ENCODE data around the gene DAPK1. TPM values are rescaled to one million over a fixed set of nuclear protein-coding genes. Genes with fewer than 3 reads are reported as not detected.

Gene DAPK1
- 24.9 TPM for polyA plus RNA-seq
- long read RNA-seq, donor 1, partial matches to known transcripts = 0 of 1 reads
- long read RNA-seq, donor 1, other reads (novel, unspliced or antisense) = 0 of 1 reads
- long read RNA-seq, donor 2, partial matches to known transcripts = 6 of 8 reads
- long read RNA-seq, donor 2, other reads (novel, unspliced or antisense) = 0 of 8 reads
- long read RNA-seq, donor 3 = 0 reads
- long read RNA-seq, donor 4 = 0 reads
- long read RNA-seq, donor 5 = 0 reads
- long read RNA-seq, donor 6 = 0 reads
- long read RNA-seq, donor 7, full-length matches to known transcripts = 3 of 3 reads
- long read RNA-seq, donor 7, partial matches to known transcripts = 0 of 3 reads
- long read RNA-seq, donor 7, other reads (novel, unspliced or antisense) = 0 of 3 reads
- long read RNA-seq, donor 8, partial matches to known transcripts = 0 of 2 reads
- long read RNA-seq, donor 8, other reads (novel, unspliced or antisense) = 0 of 2 reads
- long read RNA-seq, donor 9, full-length matches to known transcripts = 2 of 2 reads
- long read RNA-seq, donor 9, partial matches to known transcripts = 0 of 2 reads
- long read RNA-seq, donor 9, other reads (novel, unspliced or antisense) = 0 of 2 reads
- long read RNA-seq, donor 10, partial matches to known transcripts = 0 of 1 reads
- long read RNA-seq, donor 10, other reads (novel, unspliced or antisense) = 0 of 1 reads
- long read RNA-seq, donor 11 = 0 reads

DNA sequence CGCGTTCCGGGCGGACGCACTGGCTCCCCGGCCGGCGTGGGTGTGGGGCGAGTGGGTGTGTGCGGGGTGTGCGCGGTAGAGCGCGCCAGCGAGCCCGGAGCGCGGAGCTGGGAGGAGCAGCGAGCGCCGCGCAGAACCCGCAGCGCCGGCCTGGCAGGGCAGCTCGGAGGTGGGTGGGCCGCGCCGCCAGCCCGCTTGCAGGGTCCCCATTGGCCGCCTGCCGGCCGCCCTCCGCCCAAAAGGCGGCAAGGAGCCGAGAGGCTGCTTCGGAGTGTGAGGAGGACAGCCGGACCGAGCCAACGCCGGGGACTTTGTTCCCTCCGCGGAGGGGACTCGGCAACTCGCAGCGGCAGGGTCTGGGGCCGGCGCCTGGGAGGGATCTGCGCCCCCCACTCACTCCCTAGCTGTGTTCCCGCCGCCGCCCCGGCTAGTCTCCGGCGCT, at the start of gene DAPK1:
DAPK1 (plus strand) TSS at position 264 of the 442 bp plus-strand sequence. CDS start 1,211 bp downstream, outside the sequence.
- Histone ChIP-seq H3K36me3 (ENCODE audit: control insufficient read depth, insufficient read depth, low read length) (no peaks in the 10 kb centered on the region), H3K4me1 (ENCODE audit: control insufficient read depth, insufficient read depth, low read length) (peaks cover 9% of the 10 kb centered on the region), H3K9me3 (ENCODE audit: control insufficient read depth, low read depth, low read length) (peaks cover 4% of the 10 kb centered on the region), H3K27me3 (ENCODE audit: control insufficient read depth, insufficient read depth, low read length) (peaks cover 11% of the 10 kb centered on the region), H3K27ac (ENCODE audit: low read length) (peak within 1 kb of the TSS; percentile 63), H3K4me3 (ENCODE audit: low read length) (peak within 1 kb of the TSS; percentile 74)
- no CpG with 5 or more reads among the region's 55 CpGs for WGBS (ENCODE audit: insufficient coverage, low lambda C conversion rate)
- peak; percentile 59 to 78 for DNase-seq

DNA sequence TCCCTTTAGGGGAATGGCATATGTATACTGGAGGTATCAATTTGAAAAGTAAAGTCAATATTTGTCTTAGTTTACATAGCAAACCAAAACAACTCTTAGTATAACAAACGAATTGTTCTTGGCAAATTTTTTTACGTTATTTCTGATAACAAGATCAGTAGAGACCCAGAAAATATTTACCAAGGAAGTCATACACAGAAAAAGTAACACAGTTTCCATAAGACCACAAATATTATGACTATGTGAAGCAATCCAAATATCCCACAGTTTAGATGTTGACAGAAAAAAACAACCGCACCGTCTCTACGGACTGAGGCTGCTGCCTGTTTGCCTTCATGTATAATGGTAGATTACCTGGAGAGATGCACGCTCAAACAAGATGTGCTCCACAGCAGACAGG, 46.5 kb upstream of the DAPK1 start:
- 40% methylated on average over 1 of the region's 6 CpGs for WGBS (ENCODE audit: insufficient coverage, low lambda C conversion rate)
- Histone ChIP-seq H3K36me3 (ENCODE audit: control insufficient read depth, insufficient read depth, low read length) (no peaks in the 10 kb centered on the region), H3K27ac (ENCODE audit: low read length) (no peak overlapping the region)

DNA sequence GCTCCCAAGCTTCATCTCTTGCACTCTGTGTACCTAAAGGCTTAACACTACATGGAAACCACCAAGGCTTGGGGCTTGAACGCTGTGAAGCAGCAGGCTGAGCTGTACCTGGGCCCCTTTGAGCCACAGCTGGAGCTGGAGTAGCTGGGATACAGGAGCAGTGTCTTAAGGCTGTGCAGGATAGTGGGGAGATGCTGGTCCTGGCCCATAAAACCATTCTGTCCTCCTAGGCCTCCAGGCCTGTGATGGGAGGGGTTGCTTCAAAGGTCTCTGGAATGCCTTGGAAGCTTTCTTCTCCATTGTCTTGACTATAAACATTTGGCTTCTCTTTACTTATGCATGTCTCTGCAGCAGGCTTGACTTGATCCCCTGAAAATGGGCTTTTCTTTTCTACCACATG, 42.3 kb upstream of the DAPK1 start:
- H3K36me3 ChIP-seq (ENCODE audit: control insufficient read depth, insufficient read depth, low read length) = no peaks in the 10 kb centered on the region
- H3K27ac ChIP-seq (ENCODE audit: low read length) = no peak overlapping the region
- peaks cover 7% of the 10 kb centered on the region for H3K9me3 ChIP-seq (ENCODE audit: control insufficient read depth, low read depth, low read length)
- no peaks in the 10 kb centered on the region for H3K4me1 ChIP-seq (ENCODE audit: control insufficient read depth, insufficient read depth, low read length)
- no peak for DNase-seq
- no peaks in the 10 kb centered on the region for H3K27me3 ChIP-seq (ENCODE audit: control insufficient read depth, insufficient read depth, low read length)
- no peak overlapping the region for H3K4me3 ChIP-seq (ENCODE audit: low read length)
- no CpG with 5 or more reads among the region's 1 CpG for WGBS (ENCODE audit: insufficient coverage, low lambda C conversion rate)

More for the DNA sequence above, 46.5 kb upstream of the DAPK1 start:
- Histone ChIP-seq H3K27me3 (ENCODE audit: control insufficient read depth, insufficient read depth, low read length) (no peaks in the 10 kb centered on the region), H3K4me3 (ENCODE audit: low read length) (no peak overlapping the region), H3K4me1 (ENCODE audit: control insufficient read depth, insufficient read depth, low read length) (no peaks in the 10 kb centered on the region), H3K9me3 (ENCODE audit: control insufficient read depth, low read depth, low read length) (peaks cover 7% of the 10 kb centered on the region)
- no peak for DNase-seq

DNA sequence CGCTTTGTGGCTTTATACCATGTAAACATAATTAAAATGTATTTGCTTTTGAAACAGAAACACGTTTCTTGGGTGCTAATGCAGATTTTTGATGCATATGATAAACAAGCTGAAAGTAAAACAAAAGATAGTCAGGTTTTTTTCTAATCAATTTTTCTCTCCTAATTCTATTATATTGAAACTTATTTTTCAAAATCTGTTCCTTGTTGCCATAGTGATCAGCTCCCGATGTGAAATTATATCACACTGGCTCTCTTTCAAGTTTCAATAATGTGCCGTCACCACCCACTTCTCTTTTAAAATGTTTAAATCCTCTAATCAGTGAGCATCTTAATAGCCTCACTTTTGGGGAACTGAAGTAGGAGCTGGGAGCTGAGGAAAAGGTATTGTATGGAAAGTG, 36.4 kb upstream of the DAPK1 start:
- Histone ChIP-seq H3K27me3 (ENCODE audit: control insufficient read depth, insufficient read depth, low read length) (no peaks in the 10 kb centered on the region), H3K36me3 (ENCODE audit: control insufficient read depth, insufficient read depth, low read length) (no peaks in the 10 kb centered on the region), H3K9me3 (ENCODE audit: control insufficient read depth, low read depth, low read length) (no peaks in the 10 kb centered on the region), H3K4me3 (ENCODE audit: low read length) (no peak overlapping the region), H3K27ac (ENCODE audit: low read length) (no peak overlapping the region), H3K4me1 (ENCODE audit: control insufficient read depth, insufficient read depth, low read length) (no peaks in the 10 kb centered on the region)
- no peak for DNase-seq
- 62% methylated on average over 3 of the region's 4 CpGs for WGBS (ENCODE audit: insufficient coverage, low lambda C conversion rate)

DNA sequence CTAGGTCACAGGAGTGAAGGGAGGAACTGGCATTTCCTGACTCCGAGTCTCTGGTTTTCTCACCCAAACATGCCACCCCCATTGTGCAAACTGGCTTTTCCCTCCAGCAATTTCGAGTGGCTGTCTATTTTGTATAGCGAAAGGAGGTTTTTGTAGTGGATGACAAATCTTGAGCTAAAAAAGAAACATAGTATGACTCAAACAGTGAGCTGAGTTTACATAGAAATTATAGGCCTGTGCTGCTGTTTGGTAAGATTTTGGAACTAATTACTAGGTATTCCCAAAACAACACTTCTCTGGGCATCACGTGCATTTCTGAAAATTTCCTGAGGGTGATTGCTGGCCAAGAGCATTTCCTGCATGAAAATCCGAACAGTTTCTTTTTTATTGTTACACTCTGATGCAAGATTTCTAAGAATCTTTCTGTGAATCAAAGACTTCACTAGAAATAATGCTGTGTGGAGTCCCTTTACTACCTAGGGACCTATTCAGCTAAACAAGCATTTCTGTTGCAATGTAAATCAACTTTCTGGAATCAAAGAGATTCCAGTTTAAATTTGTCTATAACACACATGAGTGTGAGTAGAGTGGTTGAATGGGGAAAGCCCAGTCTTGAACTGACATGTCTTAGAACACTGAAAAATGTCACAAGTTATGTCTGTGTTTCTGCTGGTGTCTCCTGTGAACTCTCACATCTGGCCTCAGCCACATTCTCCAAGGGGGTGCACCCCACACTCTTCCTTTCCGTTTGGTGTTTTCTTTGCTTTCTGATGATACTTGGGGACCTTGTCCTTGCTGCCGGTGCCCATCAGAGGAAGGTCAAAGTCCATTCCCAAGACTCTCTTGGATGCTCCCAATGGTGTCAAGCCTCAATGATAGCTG, 33.3 kb upstream of the DAPK1 start:
- WGBS (ENCODE audit: insufficient coverage, low lambda C conversion rate) = 80% methylated on average over 1 of the region's 7 CpGs
- H3K27me3 ChIP-seq (ENCODE audit: control insufficient read depth, insufficient read depth, low read length) = no peaks in the 10 kb centered on the region
- H3K27ac ChIP-seq (ENCODE audit: low read length) = no peak overlapping the region
- H3K9me3 ChIP-seq (ENCODE audit: control insufficient read depth, low read depth, low read length) = no peaks in the 10 kb centered on the region
- H3K4me3 ChIP-seq (ENCODE audit: low read length) = no peak overlapping the region
- H3K4me1 ChIP-seq (ENCODE audit: control insufficient read depth, insufficient read depth, low read length) = no peaks in the 10 kb centered on the region
- no peak for DNase-seq
- no peaks in the 10 kb centered on the region for H3K36me3 ChIP-seq (ENCODE audit: control insufficient read depth, insufficient read depth, low read length)

DNA sequence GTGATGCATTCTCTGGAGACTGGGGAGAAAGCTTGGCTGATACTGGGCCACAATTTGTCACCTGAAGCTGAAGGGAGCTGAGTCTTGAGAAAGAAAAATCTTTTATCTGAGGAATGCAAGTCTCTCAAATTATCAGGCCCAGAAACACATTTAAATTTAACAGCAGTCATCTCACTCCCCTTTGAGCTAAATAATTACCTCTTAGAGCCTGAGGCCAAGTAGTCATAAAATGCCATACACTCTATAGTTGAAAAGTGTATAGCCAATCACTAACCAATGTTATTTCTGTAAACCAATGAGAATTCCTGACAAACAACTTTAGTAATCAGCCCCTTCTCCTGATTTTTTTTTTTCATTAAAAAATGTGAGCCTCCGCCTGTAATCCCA, 32.7 kb upstream of the DAPK1 start:
- H3K27ac ChIP-seq (ENCODE audit: low read length) = no peak overlapping the region
- WGBS (ENCODE audit: insufficient coverage, low lambda C conversion rate) = no CpG with 5 or more reads among the region's 1 CpG
- H3K9me3 ChIP-seq (ENCODE audit: control insufficient read depth, low read depth, low read length) = no peaks in the 10 kb centered on the region
- H3K36me3 ChIP-seq (ENCODE audit: control insufficient read depth, insufficient read depth, low read length) = no peaks in the 10 kb centered on the region
- no peak for DNase-seq
- H3K27me3 ChIP-seq (ENCODE audit: control insufficient read depth, insufficient read depth, low read length) = no peaks in the 10 kb centered on the region
- H3K4me3 ChIP-seq (ENCODE audit: low read length) = no peak overlapping the region
- H3K4me1 ChIP-seq (ENCODE audit: control insufficient read depth, insufficient read depth, low read length) = no peaks in the 10 kb centered on the region

DNA sequence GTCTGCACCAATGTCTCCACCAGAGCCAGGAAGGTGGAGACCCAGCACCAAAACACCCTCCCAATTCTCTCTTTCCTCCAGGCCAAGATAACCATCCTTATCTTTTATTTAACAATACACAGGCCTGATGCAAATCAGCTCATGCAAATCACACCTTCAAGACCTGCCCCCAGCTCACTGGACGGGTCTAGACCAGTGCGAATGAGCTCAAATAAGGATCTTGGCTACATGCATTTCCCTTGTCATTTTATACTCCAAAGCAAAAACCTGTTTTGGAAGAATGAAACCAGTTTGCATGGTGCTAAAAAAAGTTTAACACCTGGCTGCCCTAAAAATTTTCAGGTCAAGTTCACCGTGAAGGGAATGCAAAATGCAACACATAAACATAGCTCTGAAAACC, 31.9 kb upstream of the DAPK1 start:
- no peaks in the 10 kb centered on the region for H3K4me1 ChIP-seq (ENCODE audit: control insufficient read depth, insufficient read depth, low read length)
- 83% methylated on average over 1 of the region's 3 CpGs for WGBS (ENCODE audit: insufficient coverage, low lambda C conversion rate)
- no peak overlapping the region for H3K27ac ChIP-seq (ENCODE audit: low read length)
- H3K4me3 ChIP-seq (ENCODE audit: low read length) = no peak overlapping the region
- no peaks in the 10 kb centered on the region for H3K9me3 ChIP-seq (ENCODE audit: control insufficient read depth, low read depth, low read length)
- no peaks in the 10 kb centered on the region for H3K36me3 ChIP-seq (ENCODE audit: control insufficient read depth, insufficient read depth, low read length)
- no peaks in the 10 kb centered on the region for H3K27me3 ChIP-seq (ENCODE audit: control insufficient read depth, insufficient read depth, low read length)
- DNase-seq = no peak

DNA sequence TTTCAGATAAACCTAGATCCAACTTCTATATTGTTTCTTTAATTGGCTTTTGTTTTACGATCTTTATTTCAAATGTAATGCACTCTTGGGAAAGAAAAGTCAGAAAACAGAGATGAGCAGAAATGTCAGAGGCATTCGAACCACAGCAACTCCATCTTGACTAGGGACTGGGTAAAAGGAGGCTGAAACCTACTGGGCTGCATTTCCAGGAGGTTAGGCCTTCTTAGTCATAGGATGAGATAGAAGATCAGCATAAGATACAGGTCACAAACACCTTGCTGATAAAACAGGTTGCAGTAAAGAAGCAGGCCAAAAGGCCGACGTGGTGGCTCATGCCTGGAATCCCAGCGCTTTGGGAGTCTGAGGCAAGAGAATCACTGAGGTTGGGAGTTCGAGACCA, 30.5 kb upstream of the DAPK1 start:
- Histone ChIP-seq H3K4me1 (ENCODE audit: control insufficient read depth, insufficient read depth, low read length) (no peaks in the 10 kb centered on the region), H3K27me3 (ENCODE audit: control insufficient read depth, insufficient read depth, low read length) (no peaks in the 10 kb centered on the region), H3K9me3 (ENCODE audit: control insufficient read depth, low read depth, low read length) (no peaks in the 10 kb centered on the region), H3K4me3 (ENCODE audit: low read length) (no peak overlapping the region), H3K36me3 (ENCODE audit: control insufficient read depth, insufficient read depth, low read length) (no peaks in the 10 kb centered on the region), H3K27ac (ENCODE audit: low read length) (no peak overlapping the region)
- WGBS (ENCODE audit: insufficient coverage, low lambda C conversion rate) = 100% methylated on average over 1 of the region's 6 CpGs
- DNase-seq = no peak

DNA sequence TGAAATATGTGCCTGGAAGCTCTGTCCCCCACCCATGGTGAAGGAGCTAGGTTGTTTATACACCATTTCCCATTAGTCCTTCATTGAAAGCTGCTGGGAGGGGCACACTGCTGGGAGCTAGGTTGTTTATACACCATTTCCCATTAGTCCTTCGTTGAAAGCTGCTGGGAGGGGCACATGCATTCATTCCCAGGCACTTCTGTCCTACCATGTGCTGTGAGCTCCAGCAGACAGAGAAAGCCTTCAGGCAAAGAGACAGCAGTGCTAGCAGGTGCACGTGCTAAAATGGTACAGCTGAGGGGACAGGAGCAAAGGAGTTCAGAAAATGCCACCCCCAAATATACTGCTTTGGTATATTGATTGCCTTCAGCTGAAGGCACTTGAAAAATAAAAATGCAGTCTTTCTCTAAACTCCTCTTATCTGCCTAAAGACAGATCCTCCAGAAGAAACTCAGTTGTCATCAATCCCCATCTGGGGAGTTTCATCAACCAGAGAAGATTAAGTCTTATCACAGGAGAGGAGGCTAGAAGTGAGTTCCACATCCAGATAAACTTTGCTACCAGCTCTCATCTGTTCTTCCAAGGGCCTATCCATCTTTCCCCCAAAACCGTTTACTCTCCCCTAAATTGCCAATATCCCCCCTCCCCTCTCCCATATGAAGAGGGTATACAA, 27.7 kb upstream of the DAPK1 start:
- Histone ChIP-seq H3K36me3 (ENCODE audit: control insufficient read depth, insufficient read depth, low read length) (no peaks in the 10 kb centered on the region), H3K4me1 (ENCODE audit: control insufficient read depth, insufficient read depth, low read length) (no peaks in the 10 kb centered on the region), H3K9me3 (ENCODE audit: control insufficient read depth, low read depth, low read length) (no peaks in the 10 kb centered on the region), H3K4me3 (ENCODE audit: low read length) (no peak overlapping the region), H3K27me3 (ENCODE audit: control insufficient read depth, insufficient read depth, low read length) (no peaks in the 10 kb centered on the region), H3K27ac (ENCODE audit: low read length) (no peak overlapping the region)
- no peak for DNase-seq
- WGBS (ENCODE audit: insufficient coverage, low lambda C conversion rate) = 100% methylated on average over 1 of the region's 3 CpGs

DNA sequence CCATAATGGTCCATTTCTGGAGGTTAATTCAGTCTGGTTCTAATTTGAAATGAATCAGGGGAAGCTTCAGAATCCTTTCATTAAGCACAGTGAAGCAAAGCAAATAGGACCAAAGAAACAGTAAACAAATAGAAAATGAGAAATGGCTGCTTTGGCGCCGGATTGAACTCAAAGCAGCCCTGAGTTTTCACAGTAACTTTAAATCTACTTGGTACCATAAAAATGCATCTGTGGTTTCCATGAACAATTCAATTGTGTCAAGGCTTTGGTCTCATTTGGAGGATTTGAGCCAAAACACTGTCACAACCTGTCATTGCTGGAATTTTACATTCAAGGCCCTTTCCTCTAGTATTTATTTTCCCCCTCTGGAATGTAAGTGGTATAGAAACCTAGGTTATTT, 25.9 kb upstream of the DAPK1 start:
- no peak overlapping the region for H3K4me3 ChIP-seq (ENCODE audit: low read length)
- no peak overlapping the region for H3K27ac ChIP-seq (ENCODE audit: low read length)
- no peaks in the 10 kb centered on the region for H3K27me3 ChIP-seq (ENCODE audit: control insufficient read depth, insufficient read depth, low read length)
- no peaks in the 10 kb centered on the region for H3K4me1 ChIP-seq (ENCODE audit: control insufficient read depth, insufficient read depth, low read length)
- no peak for DNase-seq
- no peaks in the 10 kb centered on the region for H3K9me3 ChIP-seq (ENCODE audit: control insufficient read depth, low read depth, low read length)
- WGBS (ENCODE audit: insufficient coverage, low lambda C conversion rate) = no CpG with 5 or more reads among the region's 2 CpGs
- no peaks in the 10 kb centered on the region for H3K36me3 ChIP-seq (ENCODE audit: control insufficient read depth, insufficient read depth, low read length)

Measured in large intestine (tissue), 12 donors.